ENCODE measurements around the gene CERT1. TPM values are rescaled to one million over a fixed set of nuclear protein-coding genes. Genes with fewer than 3 reads are reported as not detected.

CERT1 gene
- total RNA-seq, 1 donor from 2014 or later, result 36.2 TPM

- no peak overlapping the region for H3K4me3 Mint-ChIP-seq (ENCODE audit: unreplicated experiment)
- no peak overlapping the region for H3K27ac Mint-ChIP-seq (ENCODE audit: unreplicated experiment)
- TF ChIP-seq, protein P1, sequence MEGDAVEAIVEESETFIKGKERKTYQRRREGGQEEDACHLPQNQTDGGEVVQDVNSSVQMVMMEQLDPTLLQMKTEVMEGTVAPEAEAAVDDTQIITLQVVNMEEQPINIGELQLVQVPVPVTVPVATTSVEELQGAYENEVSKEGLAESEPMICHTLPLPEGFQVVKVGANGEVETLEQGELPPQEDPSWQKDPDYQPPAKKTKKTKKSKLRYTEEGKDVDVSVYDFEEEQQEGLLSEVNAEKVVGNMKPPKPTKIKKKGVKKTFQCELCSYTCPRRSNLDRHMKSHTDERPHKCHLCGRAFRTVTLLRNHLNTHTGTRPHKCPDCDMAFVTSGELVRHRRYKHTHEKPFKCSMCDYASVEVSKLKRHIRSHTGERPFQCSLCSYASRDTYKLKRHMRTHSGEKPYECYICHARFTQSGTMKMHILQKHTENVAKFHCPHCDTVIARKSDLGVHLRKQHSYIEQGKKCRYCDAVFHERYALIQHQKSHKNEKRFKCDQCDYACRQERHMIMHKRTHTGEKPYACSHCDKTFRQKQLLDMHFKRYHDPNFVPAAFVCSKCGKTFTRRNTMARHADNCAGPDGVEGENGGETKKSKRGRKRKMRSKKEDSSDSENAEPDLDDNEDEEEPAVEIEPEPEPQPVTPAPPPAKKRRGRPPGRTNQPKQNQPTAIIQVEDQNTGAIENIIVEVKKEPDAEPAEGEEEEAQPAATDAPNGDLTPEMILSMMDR (IDR thresholded peaks at IDR 0.05), result no peak
- H3K27me3 Mint-ChIP-seq (ENCODE audit: low read depth), result no peaks in the 10 kb centered on the region
- no peaks in the 10 kb centered on the region for H3K9me3 Mint-ChIP-seq (ENCODE audit: low read depth)
- no peak for DNase-seq (ENCODE audit: low spot score)
- H3K36me3 Mint-ChIP-seq (ENCODE audit: low read depth), result peaks cover 21% of the 10 kb centered on the region
- peaks cover 9% of the 10 kb centered on the region for H3K4me1 Mint-ChIP-seq (ENCODE audit: low read depth)
These were observed 148.3 kb downstream of the CERT1 start for GRCh38 chr5:75363111-75363510.

GRCh38 chr5:75362474-75362975 lies 148.9 kb downstream of the CERT1 start:
- no peak for DNase-seq (ENCODE audit: low spot score)
- TF ChIP-seq, protein P1 (IDR thresholded peaks at IDR 0.05), result no peak
- H3K4me1 Mint-ChIP-seq (ENCODE audit: low read depth), result peaks cover 8% of the 10 kb centered on the region
- H3K27ac Mint-ChIP-seq (ENCODE audit: unreplicated experiment), result no peak overlapping the region
- no peak overlapping the region for H3K4me3 Mint-ChIP-seq (ENCODE audit: unreplicated experiment)
- peaks cover 22% of the 10 kb centered on the region for H3K36me3 Mint-ChIP-seq (ENCODE audit: low read depth)
- no peaks in the 10 kb centered on the region for H3K27me3 Mint-ChIP-seq (ENCODE audit: low read depth)
- no peaks in the 10 kb centered on the region for H3K9me3 Mint-ChIP-seq (ENCODE audit: low read depth)

DNA sequence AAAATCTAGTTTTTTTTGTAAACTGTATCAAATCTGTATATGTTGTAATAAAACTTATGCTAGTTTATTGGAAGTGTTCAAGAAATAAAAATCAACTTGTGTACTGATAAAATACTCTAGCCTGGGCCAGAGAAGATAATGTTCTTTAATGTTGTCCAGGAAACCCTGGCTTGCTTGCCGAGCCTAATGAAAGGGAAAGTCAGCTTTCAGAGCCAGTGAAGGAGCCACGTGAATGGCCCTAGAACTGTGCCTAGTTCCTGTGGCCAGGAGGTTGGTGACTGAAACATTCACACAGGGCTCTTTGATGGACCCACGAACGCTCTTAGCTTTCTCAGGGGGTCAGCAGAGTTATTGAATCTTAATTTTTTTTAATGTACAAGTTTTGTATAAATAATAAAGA lies 150.1 kb downstream of the CERT1 start:
- H3K27ac Mint-ChIP-seq (ENCODE audit: unreplicated experiment), result no peak overlapping the region
- no peaks in the 10 kb centered on the region for H3K27me3 Mint-ChIP-seq (ENCODE audit: low read depth)
- H3K4me3 Mint-ChIP-seq (ENCODE audit: unreplicated experiment), result no peak overlapping the region
- no peaks in the 10 kb centered on the region for H3K4me1 Mint-ChIP-seq (ENCODE audit: low read depth)
- no peak for DNase-seq (ENCODE audit: low spot score)
- TF ChIP-seq, protein P1 (IDR thresholded peaks at IDR 0.05), result no peak
- peaks cover 28% of the 10 kb centered on the region for H3K36me3 Mint-ChIP-seq (ENCODE audit: low read depth)
- no peaks in the 10 kb centered on the region for H3K9me3 Mint-ChIP-seq (ENCODE audit: low read depth)

GRCh38 chr5:75358117-75358516 lies 153.3 kb downstream of the CERT1 start:
- H3K36me3 Mint-ChIP-seq (ENCODE audit: low read depth), result peaks cover 38% of the 10 kb centered on the region
- TF ChIP-seq, protein P1 (IDR thresholded peaks at IDR 0.05), result no peak
- no peaks in the 10 kb centered on the region for H3K27me3 Mint-ChIP-seq (ENCODE audit: low read depth)
- H3K4me3 Mint-ChIP-seq (ENCODE audit: unreplicated experiment), result no peak overlapping the region
- no peaks in the 10 kb centered on the region for H3K9me3 Mint-ChIP-seq (ENCODE audit: low read depth)
- H3K27ac Mint-ChIP-seq (ENCODE audit: unreplicated experiment), result no peak overlapping the region
- no peak for DNase-seq (ENCODE audit: low spot score)
- H3K4me1 Mint-ChIP-seq (ENCODE audit: low read depth), result no peaks in the 10 kb centered on the region

DNA sequence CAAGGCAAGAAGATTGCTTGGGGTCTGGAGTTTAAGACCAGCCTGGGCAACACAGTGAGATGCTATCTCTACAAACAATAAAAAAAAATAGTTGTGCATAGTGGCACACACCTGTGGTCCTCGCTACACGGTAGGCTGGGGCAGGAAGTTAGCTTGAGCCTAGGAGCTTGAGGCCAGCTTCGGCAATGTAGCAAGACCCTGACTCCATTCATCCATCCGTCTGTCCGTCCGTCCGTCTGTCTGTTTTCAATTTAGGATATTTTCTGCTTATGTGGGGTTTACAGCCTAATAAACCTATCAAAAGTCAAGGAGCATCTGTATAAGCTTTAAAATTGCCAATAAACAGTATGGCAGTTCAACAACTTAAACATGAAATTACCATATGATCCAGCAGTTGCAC lies 154.7 kb downstream of the CERT1 start:
- Mint-ChIP-seq H3K27me3 (ENCODE audit: low read depth) (no peaks in the 10 kb centered on the region), H3K4me1 (ENCODE audit: low read depth) (no peaks in the 10 kb centered on the region), H3K9me3 (ENCODE audit: low read depth) (no peaks in the 10 kb centered on the region), H3K27ac (ENCODE audit: unreplicated experiment) (no peak overlapping the region), H3K4me3 (ENCODE audit: unreplicated experiment) (no peak overlapping the region), H3K36me3 (ENCODE audit: low read depth) (peaks cover 40% of the 10 kb centered on the region)
- TF ChIP-seq, protein P1 (IDR thresholded peaks at IDR 0.05), result no peak
- no peak for DNase-seq (ENCODE audit: low spot score)

Data from chondrocyte (in vitro differentiated cells).